ENCODE data around the gene KRT12.
"Not testable (repeated sequence)": the region's sequence is repeated elsewhere in the genome, so short reads cannot be mapped to it uniquely, and the experiment has no call there.

KRT12 gene

DNA sequence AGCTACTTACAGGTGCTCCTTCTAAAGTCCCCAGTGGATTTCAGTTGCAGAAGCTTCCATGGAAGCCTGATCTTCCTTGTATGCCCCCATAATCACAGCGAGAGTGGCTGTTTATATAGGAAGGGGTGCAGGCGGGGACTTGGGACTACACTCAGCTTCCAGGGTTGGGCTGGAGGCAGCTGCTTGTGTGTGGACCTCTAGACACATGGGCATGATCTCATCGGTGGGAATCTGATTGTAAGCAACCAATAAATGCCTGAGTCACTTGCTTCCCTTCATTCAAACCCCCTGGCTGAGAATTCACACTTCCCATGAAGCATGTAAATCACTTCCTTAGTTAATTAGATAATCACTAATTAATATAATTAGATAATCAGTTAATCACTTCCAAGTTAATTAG is 19.1 kb upstream of the KRT12 start:
- no peak for DNase-seq (ENCODE audit: low read depth, low spot score)
- no peak overlapping the region for H3K4me3 ChIP-seq (ENCODE audit: low read length)

DNA sequence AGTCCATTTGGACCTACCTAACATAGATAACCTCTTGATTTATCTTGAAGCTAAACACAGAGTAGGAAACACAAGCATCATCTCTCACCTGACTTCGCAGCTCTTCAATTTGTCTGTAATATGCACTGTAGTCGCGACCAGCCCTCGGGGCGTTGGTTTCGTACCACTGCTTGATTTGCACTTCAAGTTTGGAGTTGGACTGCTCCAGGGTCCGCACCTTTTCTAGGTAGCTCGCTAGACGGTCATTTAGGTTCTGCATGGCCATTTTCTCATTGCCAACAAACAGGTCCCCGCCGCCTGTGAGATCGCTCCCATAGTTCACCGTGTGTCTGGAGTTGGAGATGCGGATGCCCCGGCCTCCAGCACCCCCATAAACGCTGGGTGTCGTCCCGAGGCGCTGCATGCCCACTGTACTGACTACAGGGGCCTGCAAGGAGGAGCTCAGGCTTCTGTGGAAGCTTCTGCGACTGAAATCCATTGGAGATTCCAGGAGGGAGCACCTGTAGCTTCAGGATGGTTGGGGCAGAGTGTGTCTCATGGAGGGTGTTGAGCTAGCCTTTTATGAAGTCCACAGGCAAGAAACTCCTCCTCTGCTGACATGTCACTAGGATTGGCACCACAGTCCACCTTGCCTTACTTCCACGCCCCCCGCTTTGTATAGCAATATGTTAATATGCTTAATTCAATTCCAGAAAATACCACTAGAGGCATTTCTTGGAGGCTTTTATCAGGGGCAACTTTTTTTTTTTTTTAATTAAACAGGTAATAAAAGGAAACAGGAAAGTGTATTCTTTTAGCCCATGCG is 17.9 kb upstream of the KRT12 start, which contains the start of gene KRT20:
Gene KRT20 (minus strand): TSS at position 535 of the 805 bp plus-strand sequence. CDS start 57 bp downstream, at position 478.
- no peak within 1 kb of the TSS for H3K4me3 ChIP-seq (ENCODE audit: low read length)
- peak; percentile 16 for DNase-seq (ENCODE audit: low read depth, low spot score)

DNA sequence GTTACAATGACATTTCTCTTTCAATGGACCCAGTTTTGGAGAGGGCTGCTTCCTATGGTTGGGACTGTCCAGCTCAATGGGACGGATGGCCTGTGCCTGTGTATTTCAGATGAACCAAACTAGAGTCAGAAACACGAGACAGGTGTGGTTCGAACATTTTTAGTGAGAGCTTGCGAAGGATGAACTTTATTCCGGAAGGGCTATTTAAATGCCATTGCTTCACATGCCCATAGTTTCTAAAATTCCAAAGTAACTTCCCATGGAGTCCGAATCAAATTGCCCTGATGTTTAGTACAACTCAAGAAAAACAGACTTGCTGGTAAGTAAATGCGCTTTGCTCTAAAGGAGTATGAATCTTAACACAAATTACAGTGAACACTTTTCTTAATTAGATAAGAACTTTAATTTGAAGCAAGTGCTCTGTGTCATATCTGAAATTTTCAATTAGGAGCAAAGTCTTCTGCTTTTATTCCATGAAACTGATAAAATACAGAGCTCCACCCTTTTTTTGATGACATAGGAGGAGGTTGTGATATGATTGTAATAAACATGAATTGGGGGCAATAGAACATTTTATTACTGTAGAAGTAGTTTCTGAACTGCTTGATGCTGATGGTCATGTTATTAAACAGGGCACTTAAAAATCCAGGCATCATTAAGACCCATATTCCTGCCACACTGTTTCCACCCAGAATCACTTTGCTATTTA is 16.8 kb upstream of the KRT12 start:
- H3K4me3 ChIP-seq (ENCODE audit: low read length) = no peak overlapping the region
- no peak for DNase-seq (ENCODE audit: low read depth, low spot score)

DNA sequence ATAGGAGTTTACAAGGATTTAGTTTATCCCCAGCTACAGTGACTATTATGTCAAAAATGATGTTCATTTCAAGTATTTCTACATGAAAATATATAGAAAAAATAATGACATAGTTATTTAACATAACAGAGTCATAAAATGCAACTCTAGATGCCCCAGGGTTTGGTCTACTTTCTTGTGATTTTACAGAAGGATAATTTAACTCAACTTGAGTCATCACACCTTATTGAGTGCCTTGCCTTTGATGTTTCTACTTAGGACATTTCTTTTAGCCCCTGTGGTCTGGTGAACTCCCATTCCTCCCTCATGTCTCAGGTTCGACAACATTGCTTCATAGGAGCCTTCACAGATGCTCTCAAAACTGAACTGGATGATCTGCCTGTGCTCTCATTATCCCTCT is 16.0 kb upstream of the KRT12 start:
- no peak for DNase-seq (ENCODE audit: low read depth, low spot score)

DNA sequence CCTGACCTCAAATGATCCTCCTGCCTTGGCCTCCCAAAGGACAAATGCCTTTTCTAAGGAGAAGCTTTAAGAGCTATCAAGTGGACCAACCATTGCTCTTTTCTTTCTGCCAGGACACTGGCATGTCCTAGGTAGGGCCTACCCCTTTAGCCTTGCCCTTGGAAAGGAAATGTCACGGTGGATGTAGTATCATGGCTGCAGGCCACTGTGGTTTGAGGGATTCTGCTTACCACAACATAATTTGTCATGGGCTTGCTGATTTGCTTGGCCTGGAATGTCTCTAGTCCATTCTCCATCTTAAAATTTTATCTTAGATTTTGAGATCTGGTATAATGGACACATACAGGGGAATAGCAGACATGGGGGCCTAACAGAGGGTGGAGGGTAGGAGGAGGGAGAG is 12.0 kb upstream of the KRT12 start:
- no peak for DNase-seq (ENCODE audit: low read depth, low spot score)
- H3K4me3 ChIP-seq (ENCODE audit: low read length) = no peak overlapping the region

More for the DNA sequence above, 16.0 kb upstream of the KRT12 start:
- no peak overlapping the region for H3K4me3 ChIP-seq (ENCODE audit: low read length)

DNA sequence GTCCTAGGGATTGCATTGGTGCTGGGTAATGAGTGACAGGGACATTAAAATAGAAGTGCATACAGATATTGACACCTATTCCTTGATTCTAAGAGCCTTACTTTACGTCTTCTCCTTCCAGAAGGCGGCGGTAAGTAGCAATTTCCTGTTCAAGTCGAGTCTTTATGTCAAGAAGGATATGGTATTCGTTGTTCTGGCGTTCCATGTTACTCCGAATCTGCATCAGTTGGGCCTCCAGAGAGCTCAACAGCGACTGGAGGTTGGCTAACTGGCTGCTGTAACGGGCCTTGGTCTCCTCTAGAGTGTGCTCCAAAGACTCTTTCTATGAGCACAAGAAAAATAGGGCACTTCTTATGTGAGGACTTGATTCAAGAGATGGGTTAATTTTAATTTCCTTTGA is 11.0 kb upstream of the KRT12 start:
- DNase-seq (ENCODE audit: low read depth, low spot score) = no peak
- H3K4me3 ChIP-seq (ENCODE audit: low read length) = no peak overlapping the region

DNA sequence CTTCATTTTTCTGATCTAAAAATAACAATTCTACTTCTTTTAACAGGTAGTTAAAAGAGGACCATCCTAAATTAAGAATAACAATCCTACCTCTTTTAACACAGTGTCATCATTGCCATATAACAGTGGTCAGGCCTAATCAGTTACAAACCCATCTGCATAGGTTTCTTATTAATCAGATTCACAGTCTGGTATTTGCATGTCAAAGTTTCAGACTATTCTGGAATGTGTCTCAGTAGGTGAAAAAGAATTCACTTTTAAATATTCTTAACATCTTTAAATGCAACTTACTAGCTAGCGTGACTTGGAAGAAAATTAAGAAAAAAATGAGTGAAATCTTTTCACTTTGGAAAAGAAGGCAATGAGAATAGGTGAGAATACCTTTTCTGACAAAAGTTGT is 6.8 kb upstream of the KRT12 start:
- H3K4me3 ChIP-seq (ENCODE audit: low read length) = no peak overlapping the region
- no peak for DNase-seq (ENCODE audit: low read depth, low spot score)

DNA sequence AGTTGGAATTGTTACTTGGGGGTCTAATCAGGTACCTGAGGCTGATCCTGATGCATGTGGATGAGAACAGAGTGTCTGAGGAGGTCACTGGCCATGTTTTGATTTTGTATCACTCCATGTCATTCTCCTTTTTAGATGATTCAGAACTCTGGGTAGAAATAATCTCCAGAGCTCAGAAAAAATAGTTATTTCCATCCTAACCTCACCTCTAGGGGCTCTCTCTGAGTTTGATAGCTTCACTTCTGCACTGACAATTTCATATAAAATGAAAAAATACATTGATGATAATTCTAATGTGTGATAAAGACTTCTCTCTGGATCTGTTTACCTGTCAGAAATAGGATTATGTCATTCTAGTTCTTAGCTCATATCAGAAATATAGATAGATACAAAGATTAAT is 6.2 kb upstream of the KRT12 start:
- H3K4me3 ChIP-seq (ENCODE audit: low read length) = no peak overlapping the region
- no peak for DNase-seq (ENCODE audit: low read depth, low spot score)

DNA sequence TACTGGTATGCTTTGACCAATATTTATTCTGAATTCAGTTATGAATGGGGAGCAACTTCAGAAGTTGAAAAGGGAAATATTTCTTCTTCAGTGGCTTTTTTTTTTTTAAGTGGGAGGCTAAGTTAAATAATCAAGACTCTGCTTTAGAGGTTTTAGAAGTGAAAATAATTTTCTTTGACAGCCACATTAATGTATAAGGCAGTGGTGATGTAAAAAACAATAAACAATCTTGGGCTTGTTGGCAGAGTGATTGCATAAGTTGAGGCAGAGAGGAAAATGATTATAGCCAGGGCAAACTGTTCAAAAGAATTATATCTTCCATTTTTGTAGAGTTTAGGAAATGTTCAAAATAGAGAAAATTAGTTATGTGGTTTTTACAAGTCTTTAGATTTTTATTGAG is 5.4 kb upstream of the KRT12 start:
- no peak for DNase-seq (ENCODE audit: low read depth, low spot score)
- no peak overlapping the region for H3K4me3 ChIP-seq (ENCODE audit: low read length)

DNA sequence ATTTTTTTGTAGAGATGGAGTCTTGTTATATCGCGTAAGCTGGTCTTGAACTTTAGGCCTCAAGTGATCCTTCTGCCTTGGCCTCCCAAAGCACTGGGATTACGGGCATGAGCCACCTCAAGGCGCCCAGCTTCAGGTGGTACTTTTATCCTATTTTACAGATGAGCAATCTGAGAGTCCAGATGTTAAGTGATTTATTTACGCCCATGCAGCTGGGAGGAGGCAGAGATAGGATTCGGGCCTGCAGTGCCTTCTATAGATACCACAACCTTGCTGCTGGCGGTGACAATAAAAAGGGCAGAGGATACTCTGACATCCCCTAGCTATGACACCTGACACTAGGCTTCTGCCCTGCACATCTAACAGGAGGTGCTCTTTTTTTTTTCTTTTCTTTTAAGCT is 4.3 kb upstream of the KRT12 start:
- no peak for DNase-seq (ENCODE audit: low read depth, low spot score)

DNA sequence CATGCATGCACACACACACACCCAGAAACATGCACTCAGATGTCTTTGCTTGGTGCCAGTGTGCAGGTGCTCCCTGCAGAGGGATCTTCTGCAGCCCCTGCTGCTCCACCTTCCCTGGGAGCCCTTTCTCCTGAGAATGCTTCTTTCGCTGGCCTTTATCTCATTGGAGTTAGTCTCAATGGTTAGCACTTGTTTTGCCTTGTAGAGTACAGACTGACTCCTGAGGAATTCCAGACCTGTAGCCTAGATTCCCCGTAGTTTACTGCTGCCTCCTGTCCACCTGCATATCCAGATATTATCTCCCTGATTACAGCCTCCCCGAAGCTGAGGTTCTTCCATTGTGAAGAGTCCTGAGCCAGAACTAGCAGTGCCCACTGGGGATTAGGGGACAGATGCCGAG is 3.1 kb upstream of the KRT12 start:
- no peak overlapping the region for H3K4me3 ChIP-seq (ENCODE audit: low read length)
- DNase-seq (ENCODE audit: low read depth, low spot score) = no peak

More for the DNA sequence above, 4.3 kb upstream of the KRT12 start:
- no peak overlapping the region for H3K4me3 ChIP-seq (ENCODE audit: low read length)

DNA sequence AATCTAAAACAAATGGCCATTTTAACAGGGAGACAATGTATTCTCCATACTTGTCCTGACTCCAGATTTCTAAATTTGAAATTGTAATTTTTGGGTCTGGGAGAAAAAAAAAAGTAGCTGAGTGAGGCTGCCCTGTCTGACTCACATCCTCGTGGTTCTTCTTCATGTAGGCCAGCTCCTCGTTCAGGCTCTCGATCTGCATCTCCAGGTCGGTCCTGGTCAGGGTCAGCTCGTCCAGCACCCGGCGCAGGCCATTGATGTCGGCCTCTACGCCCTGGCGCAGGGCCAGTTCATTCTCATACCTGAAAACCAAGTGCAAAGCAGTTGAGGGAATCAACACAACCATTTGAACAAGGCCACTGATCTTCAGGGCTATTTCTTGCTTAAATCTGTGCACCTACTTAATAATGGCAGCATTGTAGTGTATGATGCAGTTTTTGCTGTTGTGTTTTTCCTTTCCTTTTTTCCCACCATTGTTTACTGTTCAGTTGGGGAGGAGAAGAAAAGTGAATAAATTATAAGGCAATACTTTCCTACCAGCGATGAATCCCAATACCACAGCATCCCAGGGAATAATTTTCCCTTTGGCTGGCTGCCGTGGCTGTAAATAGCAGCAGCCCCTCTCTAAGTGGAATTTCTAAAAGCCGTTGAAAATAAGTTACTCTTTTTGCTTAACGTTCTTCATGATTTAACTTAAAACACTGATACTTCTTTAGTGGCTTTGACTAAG is 2.2 kb downstream of the KRT12 start:
- no peak for DNase-seq (ENCODE audit: low read depth, low spot score)
- no peak overlapping the region for H3K4me3 ChIP-seq (ENCODE audit: low read length)

DNA sequence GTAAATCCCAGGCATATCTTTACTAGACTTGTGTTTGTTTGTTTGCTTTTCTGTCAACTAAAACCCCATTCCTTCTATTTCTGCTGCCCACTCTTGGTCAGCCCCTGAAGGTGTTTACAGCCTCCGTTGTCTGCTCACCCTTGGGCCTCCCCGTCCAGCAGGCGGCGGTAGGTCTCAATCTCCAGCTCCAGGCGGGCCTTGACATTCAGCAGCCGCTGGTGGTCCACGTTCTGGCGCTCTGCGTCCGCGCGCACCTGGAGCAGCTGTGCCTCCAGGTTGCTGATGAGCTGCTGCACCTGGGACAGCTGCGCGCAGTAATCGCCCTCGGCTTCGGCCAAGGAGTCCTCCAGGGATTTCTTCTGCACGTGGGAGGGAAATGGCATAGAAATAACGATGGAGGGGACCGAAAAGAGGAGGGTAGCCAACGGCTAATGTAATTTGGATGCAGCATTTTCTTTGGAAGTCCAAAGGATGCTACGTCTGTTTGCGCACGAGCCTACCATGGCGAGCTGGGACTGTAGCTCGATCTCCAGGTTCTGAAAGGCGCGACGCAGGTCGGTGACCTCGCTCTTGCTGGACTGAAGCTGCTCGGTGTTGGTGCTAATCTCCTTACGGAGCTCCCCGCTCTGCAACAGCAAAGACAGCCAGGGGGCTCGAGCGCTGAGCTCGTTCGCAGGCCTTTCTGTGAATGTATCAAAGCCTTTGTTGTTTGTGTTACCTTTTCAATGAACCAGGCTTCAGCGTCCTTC is 3.9 kb downstream of the KRT12 start:
- no peak overlapping the region for H3K4me3 ChIP-seq (ENCODE audit: low read length)
- no peak for DNase-seq (ENCODE audit: low read depth, low spot score)

DNA sequence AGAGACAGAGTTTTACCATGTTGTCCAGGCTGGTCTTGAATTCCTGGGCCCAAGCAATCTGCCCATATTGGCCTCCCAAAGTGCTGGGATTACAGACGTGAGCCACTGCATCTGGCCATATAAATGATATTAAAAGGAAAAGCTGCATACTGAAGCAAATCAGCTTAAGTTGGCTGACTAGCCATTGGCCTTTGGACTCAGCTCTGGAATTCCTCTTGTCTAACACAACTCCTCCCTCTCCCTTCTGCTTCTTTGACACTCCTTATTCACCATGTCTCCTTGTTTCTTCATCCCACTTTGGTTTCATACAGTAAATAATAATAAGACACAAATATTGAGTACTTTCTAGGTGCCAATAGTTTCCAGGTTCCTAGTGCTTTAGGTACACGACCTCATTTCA is 7.5 kb downstream of the KRT12 start:
- H3K4me3 ChIP-seq (ENCODE audit: low read length) = no peak overlapping the region
- no peak for DNase-seq (ENCODE audit: low read depth, low spot score)

DNA sequence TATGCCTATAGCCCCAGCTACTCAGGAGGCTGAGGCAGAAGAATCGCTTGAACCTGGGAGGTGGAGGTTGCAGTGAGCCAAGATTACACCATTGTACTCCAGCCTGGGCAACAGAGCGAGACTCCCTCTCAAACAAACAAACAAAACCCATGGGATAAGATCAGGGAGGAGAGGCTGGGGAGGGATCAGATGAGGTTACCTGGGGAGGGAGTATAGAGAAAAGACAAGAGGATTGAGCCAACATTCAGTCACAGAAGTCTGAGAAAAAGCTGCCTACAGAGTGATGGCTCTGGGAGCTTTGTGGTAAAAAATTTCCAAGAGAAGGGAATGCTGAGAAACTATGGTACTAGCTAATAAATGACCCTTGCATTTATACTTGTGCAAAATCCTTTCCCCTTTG is 8.4 kb downstream of the KRT12 start:
- not testable (repeated sequence) for DNase-seq (ENCODE audit: low read depth, low spot score); H3K4me3 ChIP-seq (ENCODE audit: low read length)

DNA sequence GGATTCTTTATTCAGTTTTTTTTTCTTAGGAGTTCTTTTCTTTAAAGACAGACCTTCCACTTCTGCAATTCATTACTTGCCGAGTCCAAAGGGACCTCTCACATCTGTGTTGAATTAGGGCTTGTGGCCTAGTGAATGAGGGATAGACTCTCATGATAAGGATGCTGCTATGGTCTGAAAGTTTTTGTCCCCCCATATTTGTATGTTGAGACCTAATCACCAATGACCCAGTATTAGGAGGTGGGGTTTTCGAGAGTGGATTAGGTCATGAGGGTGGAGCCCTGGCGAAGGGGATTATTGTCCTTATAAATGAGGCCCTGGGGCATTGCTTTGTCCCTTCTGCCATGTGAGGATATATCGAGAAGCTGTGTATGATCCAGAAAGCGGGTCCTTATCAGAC is 9.5 kb downstream of the KRT12 start:
- H3K4me3 ChIP-seq (ENCODE audit: low read length) = no peak overlapping the region
- no peak for DNase-seq (ENCODE audit: low read depth, low spot score)

DNA sequence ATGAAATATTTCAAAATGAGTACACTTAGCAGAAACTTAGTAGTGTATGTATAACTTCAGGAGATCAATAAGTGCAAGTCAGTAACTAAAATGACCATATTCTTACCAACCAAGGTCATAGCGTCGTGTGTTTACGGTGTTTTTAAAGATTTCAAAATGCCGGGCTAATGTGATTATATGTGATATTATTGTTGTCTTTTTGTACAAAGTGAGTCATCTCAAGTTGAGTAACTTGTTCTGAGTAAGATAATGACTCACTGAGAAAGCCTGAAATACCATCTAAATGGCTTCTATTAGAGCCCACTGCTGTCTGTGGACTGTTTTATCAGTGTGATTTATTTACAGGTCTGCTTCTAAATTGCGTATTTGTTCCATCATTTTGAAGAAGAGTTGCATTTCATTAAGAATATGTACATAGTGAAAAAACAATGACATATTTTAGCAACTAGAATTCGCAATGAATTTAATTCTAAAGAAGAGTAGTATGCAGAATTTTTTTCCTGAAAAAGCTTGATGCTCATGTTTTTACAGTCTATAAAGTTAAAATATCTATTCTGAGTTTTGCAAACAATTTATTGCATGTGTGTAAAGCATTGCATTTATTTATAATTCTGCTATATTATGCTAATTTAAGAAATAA is 12.7 kb downstream of the KRT12 start:
- H3K4me3 ChIP-seq (ENCODE audit: low read length) = no peak overlapping the region
- no peak for DNase-seq (ENCODE audit: low read depth, low spot score)

DNA sequence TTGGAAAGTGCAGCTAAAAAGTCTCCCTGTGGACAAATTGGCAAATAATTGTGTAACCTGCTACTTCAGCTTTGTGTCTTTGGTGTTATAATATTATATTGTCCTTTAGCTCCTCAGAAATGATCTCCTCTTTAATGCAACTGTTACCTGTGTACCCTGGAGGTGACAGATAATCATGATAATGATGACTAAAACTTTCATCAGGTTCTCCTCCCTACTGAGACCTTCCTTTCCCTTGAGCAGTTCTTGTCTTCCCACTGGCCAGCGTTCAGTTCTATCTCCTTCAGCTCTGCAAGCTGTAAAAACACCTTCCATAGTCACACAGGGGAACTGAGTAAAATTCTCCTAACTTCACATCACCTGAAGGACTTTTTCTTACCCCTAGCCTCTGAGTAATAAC is 14.7 kb downstream of the KRT12 start:
- no peak for DNase-seq (ENCODE audit: low read depth, low spot score)
- no peak overlapping the region for H3K4me3 ChIP-seq (ENCODE audit: low read length)
